Measurements from ENCODE around the gene ADA. TPM values are rescaled to one million over a fixed set of nuclear protein-coding genes. Genes with fewer than 3 reads are reported as not detected.

ADA gene
- total and polyA plus RNA-seq, 2 of the 13 experiments (the other 11 are each of a cell fraction or from before 2014, with no cell fraction given) = 2.5 to 11.3 TPM

DNA sequence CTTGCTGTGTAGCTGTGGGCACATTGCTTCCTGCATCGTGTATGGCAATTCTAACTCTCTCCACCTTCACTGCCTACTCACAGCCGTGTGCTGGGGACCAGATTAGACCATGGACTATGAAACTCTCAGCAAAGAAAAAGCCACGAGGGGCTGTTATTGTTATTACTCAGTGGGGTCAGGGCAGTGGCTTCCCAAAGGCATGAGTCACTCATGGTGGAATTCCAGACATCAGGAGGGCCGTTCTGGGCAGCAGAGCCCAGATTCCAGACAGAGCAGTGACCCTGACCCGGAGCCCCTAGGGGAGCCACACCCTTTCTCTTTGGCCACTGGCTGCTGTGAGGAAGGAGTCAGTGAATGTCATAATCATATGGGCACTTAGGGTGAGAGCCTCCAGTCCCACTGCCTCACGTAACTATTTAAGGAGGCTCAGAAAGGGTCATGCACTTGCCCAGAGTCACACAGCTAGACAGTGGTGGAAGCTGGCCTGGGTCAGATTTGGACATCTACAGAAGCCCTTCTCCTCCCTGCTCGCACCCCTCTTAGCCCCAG is 41.5 kb upstream of the ADA start (continued):
- TF ChIP-seq, protein P1, sequence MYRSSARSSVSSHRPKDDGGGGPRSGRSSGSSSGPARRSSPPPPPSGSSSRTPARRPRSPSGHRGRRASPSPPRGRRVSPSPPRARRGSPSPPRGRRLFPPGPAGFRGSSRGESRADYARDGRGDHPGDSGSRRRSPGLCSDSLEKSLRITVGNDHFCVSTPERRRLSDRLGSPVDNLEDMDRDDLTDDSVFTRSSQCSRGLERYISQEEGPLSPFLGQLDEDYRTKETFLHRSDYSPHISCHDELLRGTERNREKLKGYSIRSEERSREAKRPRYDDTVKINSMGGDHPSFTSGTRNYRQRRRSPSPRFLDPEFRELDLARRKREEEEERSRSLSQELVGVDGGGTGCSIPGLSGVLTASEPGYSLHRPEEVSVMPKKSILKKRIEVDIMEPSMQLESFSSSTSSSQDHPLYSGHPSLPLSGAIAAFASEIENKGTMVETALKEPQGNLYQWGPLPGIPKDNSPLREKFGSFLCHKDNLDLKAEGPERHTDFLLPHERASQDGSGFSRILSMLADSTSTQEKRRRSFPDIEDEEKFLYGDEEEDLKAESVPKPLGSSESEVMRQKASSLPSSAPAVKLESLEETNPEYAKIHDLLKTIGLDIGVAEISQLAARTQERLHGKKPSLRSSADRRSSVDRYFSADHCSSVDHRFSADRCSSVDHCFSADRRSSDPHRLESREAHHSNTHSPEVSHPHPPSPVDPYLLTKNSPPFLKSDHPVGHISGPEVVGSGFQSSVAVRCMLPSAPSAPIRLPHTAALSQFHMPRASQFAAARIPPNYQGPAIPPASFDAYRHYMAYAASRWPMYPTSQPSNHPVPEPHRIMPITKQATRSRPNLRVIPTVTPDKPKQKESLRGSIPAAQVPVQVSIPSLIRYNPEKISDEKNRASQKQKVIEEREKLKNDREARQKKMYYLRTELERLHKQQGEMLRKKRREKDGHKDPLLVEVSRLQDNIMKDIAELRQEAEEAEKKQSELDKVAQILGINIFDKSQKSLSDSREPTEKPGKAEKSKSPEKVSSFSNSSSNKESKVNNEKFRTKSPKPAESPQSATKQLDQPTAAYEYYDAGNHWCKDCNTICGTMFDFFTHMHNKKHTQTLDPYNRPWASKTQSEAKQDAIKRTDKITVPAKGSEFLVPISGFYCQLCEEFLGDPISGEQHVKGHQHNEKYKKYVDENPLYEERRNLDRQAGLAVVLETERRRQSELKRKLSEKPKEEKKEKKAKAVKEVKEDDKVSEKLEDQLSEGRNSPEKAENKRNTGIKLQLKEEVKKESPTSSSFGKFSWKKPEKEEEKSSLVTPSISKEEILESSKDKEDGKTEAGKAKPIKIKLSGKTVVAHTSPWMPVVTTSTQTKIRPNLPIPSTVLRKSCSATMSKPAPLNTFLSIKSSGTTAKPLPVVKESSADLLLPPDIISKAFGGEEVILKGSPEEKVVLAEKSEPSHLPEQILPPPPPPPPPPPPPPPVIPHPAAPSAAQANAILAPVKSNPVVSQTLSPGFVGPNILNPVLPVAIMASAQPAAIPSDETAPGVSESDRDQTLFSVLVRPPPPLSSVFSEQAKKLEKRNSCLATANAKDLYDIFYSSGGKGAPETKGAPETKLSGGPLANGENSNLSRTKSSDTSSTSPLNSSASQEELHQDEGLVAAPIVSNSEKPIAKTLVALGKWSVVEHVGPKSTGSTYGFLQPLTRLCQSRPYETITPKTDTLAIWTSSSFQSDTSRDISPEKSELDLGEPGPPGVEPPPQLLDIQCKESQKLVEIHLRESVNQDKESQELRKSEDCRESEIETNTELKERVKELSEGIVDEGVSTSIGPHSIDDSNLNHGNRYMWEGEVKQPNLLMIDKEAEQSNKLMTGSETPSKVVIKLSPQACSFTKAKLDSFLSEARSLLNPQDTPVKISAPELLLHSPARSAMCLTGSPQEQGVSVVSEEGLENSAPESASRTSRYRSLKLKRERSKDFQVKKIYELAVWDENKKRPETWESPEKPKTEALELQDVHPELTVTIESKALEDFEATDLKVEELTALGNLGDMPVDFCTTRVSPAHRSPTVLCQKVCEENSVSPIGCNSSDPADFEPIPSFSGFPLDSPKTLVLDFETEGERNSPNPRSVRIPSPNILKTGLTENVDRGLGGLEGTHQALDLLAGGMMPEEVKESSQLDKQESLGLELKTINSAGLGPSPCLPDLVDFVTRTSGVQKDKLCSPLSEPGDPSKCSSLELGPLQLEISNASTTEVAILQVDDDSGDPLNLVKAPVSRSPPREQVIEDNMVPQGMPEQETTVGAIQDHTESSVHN (CRISPR knock-in tag; IDR thresholded peaks at IDR 0.05) = no peak
- no peak for TF ChIP-seq HDAC6 (IDR thresholded peaks at IDR 0.05; ENCODE audit: low read depth, low read length)
- no peak for TF ChIP-seq KLF13 (CRISPR knock-in tag; IDR thresholded peaks at IDR 0.05)
- peak; percentile 83 for TF ChIP-seq ZNF331 (CRISPR knock-in tag; IDR thresholded peaks at IDR 0.05)
- TF ChIP-seq KDM5A (IDR thresholded peaks at IDR 0.05; ENCODE audit: borderline replicate concordance, low read length) = no peak
- no peak for TF ChIP-seq SCMH1 (CRISPR knock-in tag; IDR thresholded peaks at IDR 0.05; ENCODE audit: borderline replicate concordance)
- TF ChIP-seq, protein P2, sequence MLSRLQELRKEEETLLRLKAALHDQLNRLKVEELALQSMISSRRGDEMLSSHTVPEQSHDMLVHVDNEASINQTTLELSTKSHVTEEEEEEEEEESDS (CRISPR knock-in tag; IDR thresholded peaks at IDR 0.05; ENCODE audit: borderline replicate concordance) = no peak
- no peak for TF ChIP-seq TP53 (CRISPR knock-in tag; conservative IDR thresholded peaks at IDR 0.05)
- peak; percentile 67; the same call in 1 of the 2 replicates for TF ChIP-seq ERF (CRISPR knock-in tag; IDR thresholded peaks at IDR 0.05)
- TF ChIP-seq BRD4 (CRISPR knock-in tag; IDR thresholded peaks at IDR 0.05) = no peak
- TF ChIP-seq EEA1 (CRISPR knock-in tag; IDR thresholded peaks at IDR 0.05; ENCODE audit: borderline replicate concordance) = no peak
- TF ChIP-seq, protein P3, sequence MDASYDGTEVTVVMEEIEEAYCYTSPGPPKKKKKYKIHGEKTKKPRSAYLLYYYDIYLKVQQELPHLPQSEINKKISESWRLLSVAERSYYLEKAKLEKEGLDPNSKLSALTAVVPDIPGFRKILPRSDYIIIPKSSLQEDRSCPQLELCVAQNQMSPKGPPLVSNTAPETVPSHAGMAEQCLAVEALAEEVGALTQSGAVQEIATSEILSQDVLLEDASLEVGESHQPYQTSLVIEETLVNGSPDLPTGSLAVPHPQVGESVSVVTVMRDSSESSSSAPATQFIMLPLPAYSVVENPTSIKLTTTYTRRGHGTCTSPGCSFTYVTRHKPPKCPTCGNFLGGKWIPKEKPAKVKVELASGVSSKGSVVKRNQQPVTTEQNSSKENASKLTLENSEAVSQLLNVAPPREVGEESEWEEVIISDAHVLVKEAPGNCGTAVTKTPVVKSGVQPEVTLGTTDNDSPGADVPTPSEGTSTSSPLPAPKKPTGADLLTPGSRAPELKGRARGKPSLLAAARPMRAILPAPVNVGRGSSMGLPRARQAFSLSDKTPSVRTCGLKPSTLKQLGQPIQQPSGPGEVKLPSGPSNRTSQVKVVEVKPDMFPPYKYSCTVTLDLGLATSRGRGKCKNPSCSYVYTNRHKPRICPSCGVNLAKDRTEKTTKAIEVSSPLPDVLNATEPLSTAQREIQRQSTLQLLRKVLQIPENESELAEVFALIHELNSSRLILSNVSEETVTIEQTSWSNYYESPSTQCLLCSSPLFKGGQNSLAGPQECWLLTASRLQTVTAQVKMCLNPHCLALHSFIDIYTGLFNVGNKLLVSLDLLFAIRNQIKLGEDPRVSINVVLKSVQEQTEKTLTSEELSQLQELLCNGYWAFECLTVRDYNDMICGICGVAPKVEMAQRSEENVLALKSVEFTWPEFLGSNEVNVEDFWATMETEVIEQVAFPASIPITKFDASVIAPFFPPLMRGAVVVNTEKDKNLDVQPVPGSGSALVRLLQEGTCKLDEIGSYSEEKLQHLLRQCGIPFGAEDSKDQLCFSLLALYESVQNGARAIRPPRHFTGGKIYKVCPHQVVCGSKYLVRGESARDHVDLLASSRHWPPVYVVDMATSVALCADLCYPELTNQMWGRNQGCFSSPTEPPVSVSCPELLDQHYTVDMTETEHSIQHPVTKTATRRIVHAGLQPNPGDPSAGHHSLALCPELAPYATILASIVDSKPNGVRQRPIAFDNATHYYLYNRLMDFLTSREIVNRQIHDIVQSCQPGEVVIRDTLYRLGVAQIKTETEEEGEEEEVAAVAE (CRISPR knock-in tag; IDR thresholded peaks at IDR 0.05; ENCODE audit: borderline replicate concordance) = peak; percentile 43; the same call in 1 of the 2 replicates
- no peak for TF ChIP-seq MBNL3 (CRISPR knock-in tag; conservative IDR thresholded peaks at IDR 0.05)
- no peak for TF ChIP-seq HOXA9 (CRISPR knock-in tag; IDR thresholded peaks at IDR 0.05; ENCODE audit: borderline replicate concordance)
- TF ChIP-seq AHR (CRISPR knock-in tag; IDR thresholded peaks at IDR 0.05) = no peak
- peak; percentile 42; the same call in 1 of the 2 replicates for TF ChIP-seq ETV5 (CRISPR knock-in tag; IDR thresholded peaks at IDR 0.05; ENCODE audit: borderline replicate concordance)
- TF ChIP-seq TBX2 (CRISPR knock-in tag; IDR thresholded peaks at IDR 0.05; ENCODE audit: borderline replicate concordance) = no peak
- TF ChIP-seq SOX5 (CRISPR knock-in tag; IDR thresholded peaks at IDR 0.05; ENCODE audit: borderline replicate concordance) = peak; percentile 95
- no peak for TF ChIP-seq NFRKB (IDR thresholded peaks at IDR 0.05)

Data from HepG2 (cell line).